ENCODE results near the gene RPRD1B.

GRCh38 chr20:38005903-38006302 lies 27.6 kb upstream of the RPRD1B start:
- TF ChIP-seq CTCF (conservative IDR thresholded peaks at IDR 0.05; ENCODE audit: low read length) (no peak), EZH2phosphoT487 (IDR thresholded peaks at IDR 0.05; ENCODE audit: borderline replicate concordance) (no peak)
